GM10266 (cell line): ENCODE data around the gene RPS19.

Experiments used
- DNase-seq: peaks from one replicate; pipeline ENCODE4 v3.0.0; 2012; ENCODE audit errors: extremely low spot score
- TF ChIP-seq, protein P1 (sequence below): IDR thresholded peaks from 2 replicates; pipeline ENCODE4 v1.5.1; 2012; ENCODE audit warnings: mild to moderate bottlenecking, low read depth; ENCODE audit not compliant: control insufficient read depth, insufficient read depth; ENCODE audit errors: missing control alignments

Gene RPS19

GRCh38 chr19:41847351-41848105 is 12.5 kb upstream of the RPS19 start:
- TF ChIP-seq, protein P1, sequence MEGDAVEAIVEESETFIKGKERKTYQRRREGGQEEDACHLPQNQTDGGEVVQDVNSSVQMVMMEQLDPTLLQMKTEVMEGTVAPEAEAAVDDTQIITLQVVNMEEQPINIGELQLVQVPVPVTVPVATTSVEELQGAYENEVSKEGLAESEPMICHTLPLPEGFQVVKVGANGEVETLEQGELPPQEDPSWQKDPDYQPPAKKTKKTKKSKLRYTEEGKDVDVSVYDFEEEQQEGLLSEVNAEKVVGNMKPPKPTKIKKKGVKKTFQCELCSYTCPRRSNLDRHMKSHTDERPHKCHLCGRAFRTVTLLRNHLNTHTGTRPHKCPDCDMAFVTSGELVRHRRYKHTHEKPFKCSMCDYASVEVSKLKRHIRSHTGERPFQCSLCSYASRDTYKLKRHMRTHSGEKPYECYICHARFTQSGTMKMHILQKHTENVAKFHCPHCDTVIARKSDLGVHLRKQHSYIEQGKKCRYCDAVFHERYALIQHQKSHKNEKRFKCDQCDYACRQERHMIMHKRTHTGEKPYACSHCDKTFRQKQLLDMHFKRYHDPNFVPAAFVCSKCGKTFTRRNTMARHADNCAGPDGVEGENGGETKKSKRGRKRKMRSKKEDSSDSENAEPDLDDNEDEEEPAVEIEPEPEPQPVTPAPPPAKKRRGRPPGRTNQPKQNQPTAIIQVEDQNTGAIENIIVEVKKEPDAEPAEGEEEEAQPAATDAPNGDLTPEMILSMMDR = no peak
- peak; percentile 15 for DNase-seq

DNA sequence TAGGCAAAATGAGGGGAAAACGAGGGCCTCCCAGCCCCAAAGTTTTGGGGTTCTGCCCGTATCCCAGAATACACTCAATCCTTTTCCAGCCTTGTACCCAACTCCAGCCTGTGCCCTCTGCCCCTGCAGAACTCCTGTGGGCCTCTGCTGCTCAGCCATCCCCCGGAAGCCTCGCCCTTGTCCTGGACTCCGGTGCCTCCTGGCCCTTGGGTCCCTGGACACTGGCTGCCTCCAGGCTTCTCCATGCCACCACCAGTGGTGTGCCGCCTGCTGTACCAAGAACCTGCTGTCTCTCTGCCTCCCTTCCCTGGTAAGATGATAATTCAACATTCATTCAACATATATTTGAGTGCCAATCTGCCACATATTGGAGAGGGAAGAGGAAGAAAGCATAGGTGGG is 11.4 kb upstream of the RPS19 start:
- TF ChIP-seq, protein P1 = no peak

GRCh38 chr19:41849067-41849466 is 11.0 kb upstream of the RPS19 start:
- no peak for DNase-seq
- TF ChIP-seq, protein P1 = no peak

More for the DNA sequence above, 11.4 kb upstream of the RPS19 start:
- no peak for DNase-seq

GRCh38 chr19:41850381-41850780 is 9.7 kb upstream of the RPS19 start:
- DNase-seq = no peak
- TF ChIP-seq, protein P1 = no peak

DNA sequence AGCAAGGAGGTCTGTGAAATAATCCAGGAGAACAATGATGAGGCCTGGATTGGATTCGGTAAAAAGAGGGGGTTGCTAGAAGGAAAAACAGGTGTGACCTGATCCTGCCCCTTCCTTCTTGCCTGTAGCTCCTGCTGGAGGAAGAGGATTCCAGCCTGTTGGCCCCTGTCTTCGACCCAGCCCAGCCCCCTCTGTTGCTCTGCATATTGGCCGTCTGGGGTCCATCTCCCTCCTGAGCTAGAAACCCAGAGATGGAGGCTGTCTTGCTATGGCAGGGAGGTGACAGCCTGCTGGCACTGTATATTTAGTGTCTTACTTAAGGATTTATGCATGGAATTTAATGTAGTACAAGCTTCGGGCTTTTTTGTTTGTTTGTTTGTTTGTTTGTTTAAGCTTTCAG is 8.6 kb upstream of the RPS19 start:
- TF ChIP-seq, protein P1 = no peak
- no peak for DNase-seq

- TF ChIP-seq, protein P1 = no peak
- DNase-seq = no peak
These were observed 6.7 kb upstream of the RPS19 start for GRCh38 chr19:41853344-41853743.

GRCh38 chr19:41853768-41854167 is 6.3 kb upstream of the RPS19 start:
- TF ChIP-seq, protein P1 = no peak
- no peak for DNase-seq
